Middle frontal gyrus (tissue), 1 donor: ENCODE data around the gene NEB.
"Not testable (repeated sequence)": the region's sequence is repeated elsewhere in the genome, so short reads cannot be mapped to it uniquely, and the experiment has no call there.

Experiments used
- DNase-seq: peaks from one replicate; pipeline ENCODE4 v3.0.0-alpha.2; 2015; ENCODE audit warnings: low spot score; ENCODE audit errors: extremely low spot score

The NEB gene

DNA sequence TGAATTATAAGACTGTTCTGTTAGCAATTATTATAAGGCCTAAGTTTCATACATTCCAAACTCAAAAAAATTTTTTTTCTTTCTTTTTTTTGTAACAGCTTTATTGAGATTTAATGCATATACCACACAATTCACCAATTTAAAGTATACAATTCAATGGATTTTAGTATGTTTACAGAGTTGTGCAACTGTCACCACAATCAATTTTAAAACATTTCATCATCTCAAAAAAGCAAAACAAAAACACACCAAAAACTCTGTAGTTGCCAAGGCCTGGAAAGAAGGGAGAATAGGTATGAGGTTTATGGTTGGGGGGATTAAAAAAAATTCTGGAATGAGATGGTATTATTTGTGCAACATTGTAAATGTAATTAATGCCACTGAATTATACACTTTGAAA, 36.1 kb downstream of the NEB start:
- DNase-seq: not testable (repeated sequence)

GRCh38 chr2:151695778-151696177, 38.5 kb downstream of the NEB start:
- DNase-seq: no peak

DNA sequence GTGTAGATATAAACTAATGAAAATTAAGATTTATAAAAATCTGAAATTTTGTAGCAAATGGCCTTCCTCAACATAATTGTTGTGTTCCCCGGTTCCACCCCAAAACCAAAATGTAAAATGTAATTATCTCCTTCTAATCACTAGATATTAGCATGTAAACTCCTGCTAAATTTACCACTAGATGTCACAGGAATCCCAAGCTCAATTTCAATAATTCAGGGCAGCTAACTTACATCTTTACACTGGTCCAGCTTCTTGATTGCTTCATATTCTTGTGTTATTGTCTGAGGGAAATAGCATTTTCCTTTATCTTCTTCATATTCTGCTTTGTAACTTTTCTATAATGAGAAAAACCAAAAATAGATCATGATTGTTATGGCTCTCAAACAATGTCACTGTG, 42.6 kb downstream of the NEB start:
- no peak for DNase-seq

DNA sequence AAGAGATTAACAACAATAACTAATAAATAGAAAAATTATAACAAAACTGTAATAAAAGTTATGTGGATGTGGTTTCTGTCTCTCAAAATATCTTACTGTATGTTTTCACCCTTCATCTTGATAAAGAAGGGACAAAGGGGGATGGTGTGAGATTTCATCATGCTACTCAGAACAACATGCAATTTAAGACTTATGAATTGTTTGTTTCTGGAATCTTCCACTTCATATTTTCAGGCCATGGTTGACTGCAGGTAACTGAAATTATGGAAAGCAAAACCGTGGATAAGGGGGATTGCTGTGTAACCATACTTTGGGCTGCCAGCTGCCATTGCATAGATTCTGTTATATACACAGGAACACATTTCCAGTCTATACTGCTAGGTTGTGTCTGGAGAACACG, 45.6 kb downstream of the NEB start:
- DNase-seq: no peak

- no peak for DNase-seq
Observed at GRCh38 chr2:151682459-151683003, 51.7 kb downstream of the NEB start.

GRCh38 chr2:151681051-151681450, 53.2 kb downstream of the NEB start:
- no peak for DNase-seq

- DNase-seq: no peak
Observed at GRCh38 chr2:151679994-151680393, 54.3 kb downstream of the NEB start.

DNA sequence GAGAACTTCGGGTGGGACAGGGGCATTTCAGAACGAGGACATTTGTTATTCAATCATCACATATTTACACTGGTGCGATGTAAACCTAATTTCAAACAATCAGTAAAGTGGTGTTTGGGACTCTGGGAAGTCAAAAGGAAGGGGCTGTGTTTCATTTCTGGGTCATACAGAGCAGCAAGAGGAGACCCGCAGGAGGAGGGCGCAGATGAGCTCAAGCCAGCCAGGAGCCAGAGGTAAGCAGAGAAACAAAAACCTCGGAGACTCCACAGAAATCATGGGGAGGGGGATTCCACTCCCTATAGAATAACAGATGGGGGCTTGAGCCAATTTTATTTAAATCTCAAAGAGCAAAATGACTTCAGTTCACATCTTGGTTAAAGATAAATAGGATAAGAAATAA, 55.4 kb downstream of the NEB start:
- no peak for DNase-seq

DNA sequence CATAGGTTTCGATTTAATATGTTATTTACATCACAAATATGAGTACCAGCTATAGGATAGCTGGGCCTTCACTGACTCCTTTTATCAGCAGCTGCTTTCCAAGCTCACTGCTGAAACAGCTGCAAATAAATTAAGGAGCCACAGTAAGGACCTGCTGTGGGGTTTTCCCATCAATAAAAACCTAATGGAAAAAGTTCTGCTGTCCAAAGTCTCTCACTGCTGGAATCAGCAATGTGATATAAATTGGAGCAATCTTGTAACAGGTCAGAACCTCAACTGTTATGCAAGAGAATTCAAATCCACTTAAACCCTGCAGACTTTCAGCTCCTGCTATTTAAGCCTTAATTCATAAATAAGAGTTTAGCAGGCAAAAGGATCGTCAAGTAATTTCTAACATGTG, 61.3 kb downstream of the NEB start:
- no peak for DNase-seq

GRCh38 chr2:151672277-151672676, 62.0 kb downstream of the NEB start:
- DNase-seq: no peak

GRCh38 chr2:151670846-151671597, 63.3 kb downstream of the NEB start:
- no peak for DNase-seq

DNA sequence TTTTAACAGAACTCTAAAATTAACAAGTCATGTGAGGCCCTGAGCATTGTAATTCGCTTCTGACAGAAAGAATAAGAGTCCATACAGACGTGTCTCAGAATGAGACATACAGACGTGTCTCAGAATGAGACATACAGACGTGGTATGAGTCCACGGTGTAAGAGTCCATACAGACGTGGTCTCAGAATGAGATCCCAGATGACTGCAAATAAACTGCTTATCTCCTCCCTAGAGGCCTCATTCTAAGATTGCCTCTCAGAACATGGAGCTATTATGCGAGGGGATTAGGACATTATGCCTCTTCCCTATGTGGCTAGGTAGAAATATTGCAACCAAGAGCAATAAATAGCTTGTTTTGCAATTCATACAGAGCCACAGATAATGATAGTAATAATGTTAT, 63.9 kb downstream of the NEB start:
- DNase-seq: no peak

- no peak for DNase-seq
Observed at GRCh38 chr2:151669585-151670081, 64.6 kb downstream of the NEB start.

- DNase-seq: no peak
Observed at GRCh38 chr2:151668737-151669136, 65.5 kb downstream of the NEB start.

DNA sequence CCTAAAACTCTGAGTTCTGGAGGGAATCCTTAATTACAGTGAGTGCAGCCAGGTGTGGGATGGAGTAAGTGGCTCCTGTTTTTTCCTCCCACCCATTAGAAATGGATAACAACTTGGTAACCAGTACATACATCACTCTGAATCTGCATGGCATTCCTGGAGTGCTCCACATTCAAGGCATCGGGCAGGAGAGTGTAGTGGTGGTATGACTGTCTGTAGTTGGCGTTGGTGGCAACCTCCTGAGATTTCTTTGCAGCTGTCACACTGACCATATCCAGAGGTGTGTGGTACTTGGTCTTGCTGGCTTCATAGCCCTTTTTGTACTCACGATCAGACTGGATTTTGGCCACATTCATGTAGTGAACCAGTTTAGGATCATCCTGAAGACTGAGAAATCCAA, 68.3 kb downstream of the NEB start:
- no peak for DNase-seq

- no peak for DNase-seq
Observed at GRCh38 chr2:151664520-151664919, 69.8 kb downstream of the NEB start.

- DNase-seq: no peak
Observed at GRCh38 chr2:151661625-151662024, 72.7 kb downstream of the NEB start.

GRCh38 chr2:151658081-151658480, 76.2 kb downstream of the NEB start:
- DNase-seq: no peak

- no peak for DNase-seq
Observed at GRCh38 chr2:151657667-151658076, 76.6 kb downstream of the NEB start.

GRCh38 chr2:151655663-151656398, 78.4 kb downstream of the NEB start:
- no peak for DNase-seq

DNA sequence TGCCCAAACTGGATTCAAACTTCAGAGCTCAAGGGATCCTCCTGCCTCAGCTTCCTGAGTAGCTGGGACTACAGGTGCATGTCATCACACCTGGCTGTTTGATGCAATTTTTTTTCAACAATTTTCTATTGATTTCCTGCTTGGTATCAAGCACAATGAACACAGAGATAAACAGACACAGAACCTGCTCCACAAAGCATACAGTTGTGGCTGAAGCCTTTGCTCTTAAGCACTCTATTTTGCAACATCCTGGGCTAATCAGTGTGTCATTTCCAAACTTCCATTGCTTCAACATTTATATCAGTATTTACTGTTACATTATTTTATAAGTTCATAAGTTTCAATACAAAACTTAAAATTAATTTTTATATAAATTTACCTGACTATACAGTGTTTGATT, 79.4 kb downstream of the NEB start:
- DNase-seq: no peak

DNA sequence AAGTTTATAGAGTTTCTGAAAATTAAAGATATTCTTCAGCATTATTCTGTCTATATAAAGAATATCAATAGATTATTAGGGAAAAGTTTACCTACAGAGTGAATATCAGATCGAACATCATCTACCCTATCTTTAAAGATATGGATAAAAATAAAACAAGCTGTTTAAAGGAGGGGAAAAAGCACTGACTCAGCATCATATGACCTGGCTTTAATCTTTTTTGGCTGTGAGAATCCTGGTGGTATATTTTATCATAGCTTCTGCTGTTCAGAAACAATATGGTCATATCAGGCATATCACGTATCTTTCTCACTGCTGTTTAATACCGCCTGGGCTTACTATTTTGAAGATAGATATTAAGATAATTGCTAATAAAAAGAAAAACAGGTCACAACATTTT, 80.2 kb downstream of the NEB start:
- DNase-seq: no peak

DNA sequence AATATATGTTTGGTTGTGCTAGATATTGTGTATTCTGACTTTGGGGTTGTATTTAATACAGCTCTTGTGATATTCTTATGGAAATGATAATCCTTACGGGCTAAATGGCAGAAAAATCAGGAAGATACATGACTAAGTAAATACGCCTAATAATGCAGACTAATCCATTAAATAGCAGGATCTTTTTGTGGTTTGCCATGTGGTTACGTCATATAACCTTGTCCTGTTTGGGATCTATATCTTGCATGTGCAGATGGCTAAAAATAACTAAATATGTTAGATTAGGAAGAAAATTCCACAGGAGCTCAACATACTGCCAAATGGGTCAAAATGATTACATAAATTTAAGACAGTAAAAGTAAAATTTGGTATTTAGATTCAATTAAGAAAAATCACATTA, 83.0 kb downstream of the NEB start:
- no peak for DNase-seq
